Thyroid gland (tissue), 4 donors: Measurements from ENCODE around the gene APELA.

Source experiments
- CTCF ChIP-seq, 6 experiments: fragments of 200-600 bp in 3 of 6; fragments of 450-650 bp in 3 of 6; sonication (generic) in 3 of 6; IDR thresholded peaks; one replicate each; pipeline ENCODE4 v1.5.1; 2016 to 2019; ENCODE audit warnings: antibody characterized with exemption in 6 of 6, mild to moderate bottlenecking in 2 of 6, inconsistent platforms in 1 of 6, moderate library complexity in 1 of 6
- POLR2A ChIP-seq, 2 donors: fragments of 450-650 bp; IDR thresholded peaks; one replicate each; pipeline ENCODE4 v1.6.1; 2017; ENCODE audit warnings: antibody characterized with exemption in 2 of 2, mild to moderate bottlenecking in 2 of 2, moderate library complexity in 1 of 2

DNA sequence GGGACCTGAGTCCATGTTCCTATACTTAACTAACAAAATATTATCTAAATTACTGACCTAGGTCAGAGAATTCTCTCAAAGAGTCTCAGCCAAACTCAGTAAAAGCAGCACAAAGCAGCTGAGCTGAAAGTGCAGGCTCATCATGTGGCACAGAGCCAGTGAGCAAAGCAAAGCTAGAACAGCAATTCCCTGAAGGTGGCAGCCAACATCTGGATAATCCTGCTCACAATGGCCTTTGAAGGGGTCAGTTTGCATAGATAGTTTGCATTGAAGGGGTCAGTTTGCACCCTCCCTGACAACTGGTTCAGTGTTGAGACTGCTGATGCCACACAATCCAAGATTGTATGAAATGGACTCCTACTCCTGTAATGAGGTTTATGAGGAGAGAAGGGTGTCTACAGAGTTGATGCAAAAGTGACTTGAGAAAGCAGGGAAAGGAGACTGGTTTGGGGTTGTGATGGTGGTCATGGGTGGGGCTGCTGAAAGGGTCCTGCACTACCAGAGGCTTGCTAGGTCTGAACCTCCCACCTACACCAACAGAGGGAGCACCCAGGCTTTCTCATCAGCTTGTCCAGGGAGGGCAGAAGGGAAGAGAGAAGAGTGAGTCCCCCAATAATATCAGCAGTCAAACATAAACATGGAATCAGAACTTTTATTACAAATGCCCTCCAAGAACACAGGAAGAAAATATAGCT, 60.7 kb downstream of the APELA start:
- TF ChIP-seq POLR2A (IDR thresholded peaks at IDR 0.05) (no peak), CTCF (IDR thresholded peaks at IDR 0.05) (peak in 1 of 6 experiments; percentile 11)
